NCI-H1092 treated with DMSO at 0.1 percent for 48 hours (cell line): Measurements from ENCODE around the gene PRKCH.
A peak's percentile ranks its signal among the peaks of the same experiment; 100 is the strongest.

Experiments used
- DNase-seq: peaks from one replicate; lab custom pipeline; 2025; lab: John Stamatoyannopoulos, UW

The PRKCH gene

DNA sequence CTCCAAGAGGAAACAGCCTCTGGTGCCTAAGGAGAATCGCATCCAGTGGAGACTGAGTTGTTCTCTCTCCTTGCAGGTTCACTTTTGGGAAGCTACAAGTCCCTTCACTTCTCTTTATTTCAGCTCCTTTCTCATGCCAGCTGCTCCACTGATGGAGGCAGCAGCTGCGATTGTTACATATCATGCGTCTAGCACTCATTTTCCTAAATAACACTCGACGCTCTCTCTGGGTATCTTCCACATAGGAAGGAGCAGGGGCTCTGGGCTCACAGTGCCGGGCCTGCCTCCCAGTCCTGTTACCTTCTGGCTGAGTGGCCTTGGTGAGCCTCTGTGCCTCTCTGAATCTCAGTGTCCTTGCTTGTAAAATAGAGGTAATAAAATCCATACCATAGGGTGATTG is 211.4 kb downstream of the PRKCH start:
- DNase-seq = no peak

DNA sequence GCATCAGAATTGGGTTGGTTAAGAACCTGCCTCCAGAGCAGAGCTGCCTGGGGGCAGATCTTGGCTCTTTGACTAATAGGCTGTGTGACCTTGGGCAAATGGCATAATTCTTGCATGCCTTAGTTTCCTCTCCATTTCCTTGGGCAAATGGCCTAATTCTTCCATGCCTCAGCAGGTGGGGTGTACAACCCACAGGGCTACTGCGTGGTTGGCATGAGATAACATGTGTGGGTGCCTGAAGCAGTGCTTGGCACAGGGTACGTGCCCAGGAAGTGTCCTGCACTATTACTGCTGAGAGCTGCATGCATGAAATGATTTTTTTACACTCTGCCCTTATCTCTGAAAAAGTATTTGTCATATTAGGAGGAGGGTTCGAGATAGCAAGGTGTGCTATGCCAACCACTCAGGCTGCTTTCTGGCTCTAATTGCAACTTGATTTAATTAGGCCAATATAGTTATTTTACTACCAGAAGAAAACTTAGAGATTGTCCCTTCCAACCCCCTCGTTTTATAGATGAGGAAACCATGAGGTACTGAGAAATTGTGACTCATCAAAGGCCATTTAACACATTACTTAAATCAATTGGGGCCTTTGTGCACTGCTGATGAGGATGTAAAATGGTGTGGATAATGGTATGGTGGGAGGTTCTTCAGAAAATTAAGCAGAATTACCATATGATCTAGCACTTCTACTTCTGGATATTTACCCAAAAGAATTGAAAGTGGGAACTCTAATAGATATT is 212.3 kb downstream of the PRKCH start:
- no peak for DNase-seq

DNA sequence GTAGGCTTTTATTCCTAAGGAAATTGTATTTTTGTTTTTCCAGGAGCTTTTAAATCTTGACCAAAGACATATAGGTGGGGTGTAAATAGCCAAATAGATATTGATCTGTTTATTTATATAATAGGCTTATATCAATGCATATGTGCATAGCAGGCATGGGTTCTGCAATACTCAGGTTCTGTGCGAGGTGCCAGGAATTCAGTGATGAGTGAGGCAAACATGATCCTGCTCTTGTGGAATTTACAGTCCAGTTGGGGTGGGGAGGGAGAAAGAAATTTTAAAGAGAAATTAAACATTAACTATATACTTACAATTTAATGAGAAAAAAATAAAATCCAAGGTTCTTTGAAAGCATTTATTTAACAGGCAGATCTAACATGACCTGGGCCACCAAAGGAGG is 213.7 kb downstream of the PRKCH start:
- no peak for DNase-seq

DNA sequence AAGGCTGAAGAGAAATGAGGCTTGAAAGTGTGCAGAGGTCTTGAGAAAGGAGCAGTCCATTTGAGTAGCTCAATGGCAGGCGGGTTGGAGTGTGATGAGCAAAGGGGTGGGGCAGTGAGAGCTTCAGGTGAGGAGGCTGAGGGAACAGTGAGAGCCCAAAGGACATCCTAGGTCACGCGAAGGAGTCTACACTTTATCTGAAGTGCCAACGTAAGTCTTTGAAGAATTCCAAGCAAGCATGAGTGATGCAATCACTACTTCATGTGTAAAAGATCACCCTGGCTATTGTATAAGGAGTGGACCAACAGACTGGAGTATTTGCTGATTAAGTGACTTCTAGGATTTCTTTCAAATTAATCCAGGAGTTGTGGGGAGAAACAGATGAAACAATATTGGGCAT is 214.1 kb downstream of the PRKCH start:
- DNase-seq = no peak

DNA sequence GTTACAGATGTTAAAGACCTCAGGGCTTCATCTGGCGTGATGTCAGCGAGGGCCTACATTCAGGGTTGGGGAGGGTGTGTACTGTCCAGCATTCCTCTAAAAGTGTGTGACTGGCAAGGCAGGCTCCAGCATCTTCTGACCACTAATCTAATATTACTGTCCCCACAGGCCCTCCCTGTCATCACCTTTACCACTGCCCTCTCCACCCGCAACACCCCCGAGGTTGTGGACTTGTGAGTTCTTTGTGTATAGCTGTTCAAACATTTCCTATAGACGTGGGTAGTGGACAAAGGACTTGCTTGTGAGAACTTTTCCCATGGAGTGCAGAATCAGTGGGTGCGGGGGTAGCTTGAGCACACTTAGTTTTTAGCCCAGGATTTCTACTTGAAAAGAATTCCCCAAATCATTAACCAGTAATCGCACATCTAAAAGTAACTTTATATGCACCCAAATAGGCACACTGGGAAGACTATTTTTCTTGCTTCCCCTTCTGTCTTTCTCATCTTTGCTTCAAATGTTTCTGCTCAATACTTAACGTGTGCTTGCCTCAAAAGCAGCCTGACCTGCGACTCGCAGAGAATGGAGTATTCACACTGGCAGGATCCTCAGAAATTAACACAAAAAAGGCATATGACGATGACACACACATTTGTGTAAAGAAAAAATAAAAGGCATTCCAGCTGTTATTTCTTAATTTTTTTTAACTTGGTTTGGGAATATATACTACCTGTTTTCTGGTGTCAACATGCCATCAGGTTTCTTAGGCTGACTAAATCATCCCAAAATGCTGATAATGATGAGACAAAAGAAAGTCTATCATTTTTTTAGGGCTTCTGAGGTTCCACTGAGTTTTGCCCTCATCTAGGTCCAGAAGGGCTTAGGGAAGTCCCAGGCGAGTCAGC is 215.5 kb downstream of the PRKCH start:
- DNase-seq = no peak

DNA sequence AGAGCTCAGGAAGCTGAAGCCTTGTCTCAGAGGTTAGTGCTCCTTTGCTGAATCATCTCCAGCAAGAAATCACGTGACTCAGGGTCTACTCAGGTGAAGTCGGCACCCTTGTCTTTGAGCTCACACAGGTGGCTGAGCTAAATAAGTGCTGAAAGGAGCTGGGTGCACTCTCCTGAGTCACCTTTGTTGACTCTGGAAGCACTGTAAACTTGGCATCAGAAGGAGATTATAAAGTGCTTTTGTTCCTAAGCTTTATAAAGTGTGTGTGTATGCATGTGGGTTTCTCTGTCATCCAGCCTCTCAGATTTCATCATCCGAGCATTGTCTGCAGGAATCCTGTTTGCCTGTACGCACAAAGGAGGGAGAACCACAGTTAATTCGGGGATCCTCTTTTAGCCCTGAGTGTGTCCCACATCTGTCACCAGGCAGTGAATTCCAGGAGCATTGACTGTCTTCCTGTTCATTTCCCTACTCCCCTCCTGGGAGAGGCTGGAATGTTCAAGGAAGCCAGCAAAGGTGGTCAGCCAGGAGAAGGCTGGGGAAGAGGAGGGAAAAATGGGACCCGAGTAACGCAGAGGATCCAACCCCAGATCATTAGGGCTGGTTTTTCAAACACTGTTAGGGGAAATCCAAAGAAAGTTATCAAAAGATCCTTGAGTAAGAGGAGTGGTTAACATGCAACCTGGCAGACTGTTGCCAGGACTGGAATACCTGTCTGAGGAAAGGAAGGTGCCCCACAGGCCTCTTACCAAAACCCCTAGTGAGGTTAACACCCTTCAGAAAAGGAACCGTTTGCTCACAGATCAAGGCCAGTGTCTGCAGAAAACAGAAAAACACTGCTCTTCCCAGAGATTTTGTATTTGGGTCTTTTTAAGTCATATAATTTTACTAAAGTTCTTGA is 216.4 kb downstream of the PRKCH start:
- DNase-seq = peak; percentile 21

GRCh38 chr14:61538464-61539022 is 217.2 kb downstream of the PRKCH start:
- no peak for DNase-seq

GRCh38 chr14:61539631-61540030 is 218.3 kb downstream of the PRKCH start:
- DNase-seq = no peak

GRCh38 chr14:61540931-61541330 is 219.6 kb downstream of the PRKCH start:
- DNase-seq = no peak

GRCh38 chr14:61542848-61543790 is 221.7 kb downstream of the PRKCH start:
- DNase-seq = no peak

DNA sequence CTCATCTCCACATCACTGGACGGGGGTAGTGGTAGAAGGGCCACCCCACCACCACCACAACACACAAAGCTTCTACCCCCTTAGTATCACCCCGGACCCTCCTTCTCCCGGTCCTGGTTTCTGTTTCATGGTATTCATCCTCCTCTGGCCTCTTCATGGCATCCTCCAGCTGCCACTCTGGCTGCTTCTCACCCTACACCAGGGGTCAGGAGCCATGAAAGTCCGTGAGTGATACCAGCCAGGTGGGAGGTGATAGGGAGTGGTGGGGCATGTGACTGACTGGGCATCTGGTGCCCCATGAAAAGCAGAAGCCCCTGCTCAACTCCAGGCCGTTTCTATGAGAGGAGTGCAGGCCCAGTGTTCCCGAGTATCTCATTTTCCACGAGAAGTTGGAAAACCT is 222.6 kb downstream of the PRKCH start:
- no peak for DNase-seq

DNA sequence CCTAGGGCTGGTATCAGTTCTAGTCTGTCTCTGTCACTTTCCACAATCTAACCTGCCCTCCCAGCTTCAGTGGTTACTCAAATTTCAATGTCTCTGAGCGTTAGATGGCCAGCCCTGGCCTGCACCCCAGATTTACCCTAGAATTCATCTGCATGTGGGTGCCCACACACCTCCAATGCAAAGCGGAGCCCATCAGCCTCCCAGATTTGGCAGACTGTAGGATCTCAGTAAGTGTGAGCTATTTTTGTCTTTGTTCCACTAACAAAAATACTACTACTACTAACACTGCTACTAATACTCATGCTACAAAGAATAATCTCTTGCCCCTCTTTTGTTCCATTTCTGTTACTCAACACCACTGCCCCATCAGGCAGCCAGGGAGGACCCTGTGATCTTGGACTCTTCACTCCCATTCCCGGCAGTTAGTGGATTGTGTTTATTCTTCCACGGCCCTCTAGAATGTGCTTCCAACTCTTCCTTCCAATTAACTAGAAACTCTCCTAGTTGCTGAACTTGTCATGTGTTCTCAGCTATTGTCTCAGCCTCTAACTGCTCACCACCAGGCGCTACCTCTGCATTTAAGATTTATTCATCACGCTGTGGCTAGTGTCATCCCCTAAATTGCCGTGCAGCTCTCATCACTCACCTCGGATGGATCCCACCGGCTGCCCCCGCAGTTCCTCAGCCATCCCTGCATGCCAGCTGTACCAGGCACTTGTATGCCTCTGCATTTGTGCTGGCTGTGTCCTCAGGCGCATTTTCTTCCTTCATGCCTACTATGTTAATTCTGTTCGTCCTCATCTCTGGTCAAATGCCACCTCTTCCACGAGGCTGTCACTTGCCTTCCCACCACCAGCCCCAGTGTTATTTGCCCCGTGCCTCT is 223.3 kb downstream of the PRKCH start:
- no peak for DNase-seq

DNA sequence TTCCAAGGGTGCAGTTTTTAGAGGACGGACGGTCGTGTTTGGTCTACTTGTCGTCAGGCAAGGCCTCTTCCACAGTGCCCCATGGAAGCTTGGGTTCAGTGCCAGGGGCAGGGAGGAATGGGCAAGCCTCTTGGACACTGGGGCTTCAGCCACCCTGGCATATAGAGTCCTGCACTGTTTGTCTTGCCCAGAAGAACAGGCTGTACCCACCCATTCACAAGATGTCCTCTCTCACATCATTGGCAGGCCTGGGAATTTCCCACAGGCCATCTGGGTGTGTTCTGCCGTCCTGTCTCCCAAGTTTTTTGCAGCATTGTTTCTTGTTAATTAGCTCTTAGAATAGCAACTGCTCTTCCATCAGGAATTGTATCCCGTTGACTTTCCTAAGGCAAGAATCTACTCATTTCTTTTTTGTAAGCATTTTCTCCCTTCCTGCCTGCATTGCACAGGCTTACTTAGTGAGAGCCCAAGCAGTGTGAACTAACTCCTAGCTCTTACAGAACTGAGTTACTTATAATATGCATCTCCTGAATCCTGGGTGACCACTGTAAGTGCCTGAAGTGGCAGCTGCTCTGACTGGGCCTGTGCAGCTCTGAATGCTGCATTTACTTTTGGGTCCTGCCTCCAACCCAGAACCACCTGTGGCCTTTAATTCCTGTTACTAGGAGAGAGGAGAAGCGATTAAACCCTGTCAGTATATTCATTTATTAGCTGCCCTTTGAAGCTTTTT is 224.5 kb downstream of the PRKCH start:
- no peak for DNase-seq

DNA sequence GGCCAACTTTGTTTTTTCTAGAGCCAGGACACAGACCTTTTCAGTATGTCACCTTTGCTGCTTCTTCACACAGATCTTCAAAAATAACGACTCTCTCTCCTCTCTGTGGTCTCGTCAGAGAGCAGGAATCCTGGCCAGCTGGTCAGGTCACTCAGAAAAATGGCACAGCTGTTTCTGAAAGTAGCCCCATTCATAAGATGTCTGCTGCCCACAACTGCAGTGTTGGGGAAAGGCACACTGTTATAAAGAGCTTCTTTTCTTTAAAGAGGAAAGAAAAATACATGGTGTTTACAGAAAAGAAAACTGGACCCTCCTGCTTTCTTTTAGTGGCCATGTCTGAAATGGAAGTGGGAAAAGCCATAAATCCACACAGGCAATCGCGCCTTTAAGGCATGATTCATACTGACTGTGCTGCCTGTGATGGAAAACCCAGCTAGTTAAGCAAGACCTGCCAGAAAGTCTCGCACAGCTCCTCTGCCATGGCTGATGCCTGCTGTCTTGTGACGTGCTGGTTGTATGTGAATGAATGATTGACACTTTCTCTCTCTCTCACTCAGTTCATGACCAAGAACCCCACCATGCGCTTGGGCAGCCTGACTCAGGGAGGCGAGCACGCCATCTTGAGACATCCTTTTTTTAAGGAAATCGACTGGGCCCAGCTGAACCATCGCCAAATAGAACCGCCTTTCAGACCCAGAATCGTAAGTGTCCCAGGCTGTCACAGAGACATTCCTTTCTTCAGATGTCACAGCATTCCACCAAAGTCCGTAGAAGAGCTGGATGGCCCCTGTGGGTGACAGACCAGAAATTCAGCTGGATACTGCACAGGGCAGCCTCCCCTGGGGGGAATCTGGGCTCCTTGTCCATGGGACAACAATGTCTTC is 226.0 kb downstream of the PRKCH start:
- no peak for DNase-seq

- DNase-seq = no peak
These were observed 228.0 kb downstream of the PRKCH start for GRCh38 chr14:61549425-61549824.

- DNase-seq = no peak
These were observed 230.0 kb downstream of the PRKCH start for GRCh38 chr14:61551384-61551783.

DNA sequence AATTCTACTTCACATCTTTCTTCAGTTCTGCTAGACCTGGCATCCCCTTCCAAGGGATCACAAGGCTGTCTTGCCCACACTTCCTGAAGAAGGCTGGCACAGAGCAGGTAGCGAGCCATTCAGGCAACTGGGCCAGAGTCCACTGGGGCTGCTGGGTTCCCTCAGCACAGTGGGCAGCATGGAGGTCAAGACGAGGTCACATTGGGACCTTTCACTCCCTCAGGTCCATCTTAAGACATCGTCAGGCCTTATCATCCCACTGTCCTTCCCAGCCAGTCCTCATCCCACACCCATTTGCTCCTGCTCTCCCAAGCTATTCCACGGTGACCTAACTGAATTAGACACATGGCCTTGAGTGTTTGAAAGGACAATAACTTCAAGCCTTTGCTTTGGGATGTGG is 230.9 kb downstream of the PRKCH start:
- no peak for DNase-seq
